DOHH2 (cell line): Measurements from ENCODE around the gene OGFOD3.

ENCODE experiments used
- EZH2phosphoT487 ChIP-seq: fragments of 200-600 bp; sonication (generic); IDR thresholded peaks from 2 replicates; pipeline ENCODE4 v1.6.1; 2017; ENCODE audit warnings: borderline replicate concordance, mild to moderate bottlenecking, antibody characterized with exemption, low read length, moderate library complexity, mixed read lengths
- TF ChIP-seq, protein P1 (sequence below): fragments of 200-600 bp; sonication (generic); IDR thresholded peaks from one replicate; pipeline ENCODE4 v1.5.1; 2014; ENCODE audit warnings: antibody characterized with exemption, mild to moderate bottlenecking, low read depth, low read length; ENCODE audit not compliant: poor library complexity, severe bottlenecking

DNA sequence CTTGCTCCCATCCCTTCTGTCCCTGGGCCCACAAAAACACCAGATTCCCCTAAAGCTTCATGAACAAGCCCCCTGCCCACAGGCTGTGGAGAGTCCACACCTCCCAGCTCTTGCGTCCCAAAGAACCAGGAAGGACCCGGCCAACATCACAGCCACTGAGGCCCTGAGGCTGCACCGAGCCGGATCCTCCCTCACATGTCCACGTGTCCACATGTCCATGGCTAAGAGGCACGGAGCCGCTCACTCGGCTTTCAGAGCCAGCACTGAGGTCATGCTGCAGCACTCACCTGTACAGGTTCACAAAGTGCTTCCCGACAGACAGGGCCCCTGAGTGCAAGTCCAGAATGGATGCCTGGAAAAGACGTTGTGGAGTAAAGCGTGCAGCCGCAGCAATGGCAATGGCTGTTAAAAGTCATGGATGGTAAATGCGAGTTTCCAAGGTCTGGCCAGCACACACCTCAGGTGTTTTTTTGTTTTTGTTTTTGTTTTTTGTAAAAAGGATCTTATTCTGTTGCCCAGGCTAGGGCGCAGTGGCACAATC is 12.2 kb downstream of the OGFOD3 start:
- TF ChIP-seq, protein P1, sequence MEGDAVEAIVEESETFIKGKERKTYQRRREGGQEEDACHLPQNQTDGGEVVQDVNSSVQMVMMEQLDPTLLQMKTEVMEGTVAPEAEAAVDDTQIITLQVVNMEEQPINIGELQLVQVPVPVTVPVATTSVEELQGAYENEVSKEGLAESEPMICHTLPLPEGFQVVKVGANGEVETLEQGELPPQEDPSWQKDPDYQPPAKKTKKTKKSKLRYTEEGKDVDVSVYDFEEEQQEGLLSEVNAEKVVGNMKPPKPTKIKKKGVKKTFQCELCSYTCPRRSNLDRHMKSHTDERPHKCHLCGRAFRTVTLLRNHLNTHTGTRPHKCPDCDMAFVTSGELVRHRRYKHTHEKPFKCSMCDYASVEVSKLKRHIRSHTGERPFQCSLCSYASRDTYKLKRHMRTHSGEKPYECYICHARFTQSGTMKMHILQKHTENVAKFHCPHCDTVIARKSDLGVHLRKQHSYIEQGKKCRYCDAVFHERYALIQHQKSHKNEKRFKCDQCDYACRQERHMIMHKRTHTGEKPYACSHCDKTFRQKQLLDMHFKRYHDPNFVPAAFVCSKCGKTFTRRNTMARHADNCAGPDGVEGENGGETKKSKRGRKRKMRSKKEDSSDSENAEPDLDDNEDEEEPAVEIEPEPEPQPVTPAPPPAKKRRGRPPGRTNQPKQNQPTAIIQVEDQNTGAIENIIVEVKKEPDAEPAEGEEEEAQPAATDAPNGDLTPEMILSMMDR = no peak
- TF ChIP-seq EZH2phosphoT487 = no peak
